ENCODE results near the gene XPO6.

- TF ChIP-seq CTCF (IDR thresholded peaks at IDR 0.05; ENCODE audit: insufficient read depth, low read length) (no peak), POLR2AphosphoS5 (IDR thresholded peaks at IDR 0.05; ENCODE audit: low read depth) (no peak), GABPA (IDR thresholded peaks at IDR 0.05; ENCODE audit: low read depth) (no peak), REST (IDR thresholded peaks at IDR 0.05; ENCODE audit: insufficient replicate concordance, low read depth) (no peak), SPI1 (IDR thresholded peaks at IDR 0.05; ENCODE audit: borderline replicate concordance, low read depth) (no peak)
Measured at GRCh38 chr16:28093385-28093725, 118.4 kb downstream of the XPO6 start.

All from HL-60 (cell line).